GM12878 (cell line): ENCODE measurements around the gene JAGN1. TPM values are rescaled to one million over a fixed set of nuclear protein-coding genes. Genes with fewer than 3 reads are reported as not detected.

ENCODE experiments used
- ATAC-seq: fragments of 200-7000 bp; cut with Tn5 transposase; 3 replicates; pipeline ENCODE4 v1.9.1; 2020; ENCODE audit warnings: mild to moderate bottlenecking, moderate library complexity
- BruUV-seq: library from RNA; stranded (reverse); fragments of 400-500 nt; replicated peaks from 2 replicates; lab custom pipeline; 2021; lab: Mats Ljungman, UMichigan
- CTCF ChIA-PET: fragments of 300-600 bp; sonication (Branson Sonifier 250); formaldehyde crosslinking; extraction: SDS; loops from one replicate; lab custom pipeline; 2021; ENCODE audit warnings: inconsistent platforms; lab: Yijun Ruan, JAX
- POLR2A ChIA-PET: fragments of 350-600 bp; formaldehyde crosslinking; extraction: SDS; loops from one replicate; lab custom pipeline; 2021; ENCODE audit warnings: inconsistent platforms; lab: Charles Lee
- RAD21 ChIA-PET: fragments of 300-600 bp; sonication (Branson Sonifier 250); formaldehyde crosslinking; loops from one replicate; lab custom pipeline; 2023; ENCODE audit warnings: antibody characterized with exemption; ENCODE audit not compliant: unreplicated experiment; lab: Charles Lee
- SMC1A ChIA-PET: fragments of 300-600 bp; sonication (Branson Sonifier 250); formaldehyde crosslinking; loops from one replicate; lab custom pipeline; 2023; ENCODE audit not compliant: unreplicated experiment, uncharacterized antibody; lab: Charles Lee
- DNase-seq: peaks from one replicate; pipeline ENCODE4 v3.0.0-alpha.2; 2011; ENCODE audit warnings: low read depth, low spot score
- FAIRE-seq: peaks from 3 replicates; lab custom pipeline; 2011; peaks lifted over from hg19 to GRCh38; lab: Jason Lieb, UNC
- H2AFZ ChIP-seq: 2 replicates; pipeline ENCODE4 v1.6.0; 2011; ENCODE audit warnings: low read depth, low read length, control low read depth; ENCODE audit not compliant: control insufficient read depth
- H3K27ac ChIP-seq: 2 replicates; pipeline ENCODE4 v1.5.1; 2011; ENCODE audit warnings: control low read depth; ENCODE audit not compliant: control insufficient read depth, insufficient read depth
- H3K27me3 ChIP-seq, 2 experiments: replicated peaks in 1 of 2; 2 replicates each; pipeline versions ENCODE4 v1.6.0 to v1.6.1; 2011; ENCODE audit warnings: low read length in 1 of 2; ENCODE audit not compliant: control insufficient read depth in 2 of 2, insufficient read depth in 2 of 2
- H3K36me3 ChIP-seq, 2 experiments: 2 replicates each; pipeline ENCODE4 v1.5.1; 2011; ENCODE audit warnings: low read length in 1 of 2; ENCODE audit not compliant: control insufficient read depth in 2 of 2, insufficient read depth in 2 of 2
- H3K4me1 ChIP-seq: 2 replicates; pipeline ENCODE4 v1.6.1; 2011; ENCODE audit warnings: mild to moderate bottlenecking, low read length, moderate library complexity, mixed read lengths; ENCODE audit not compliant: control insufficient read depth, insufficient read depth
- H3K4me2 ChIP-seq: 2 replicates; pipeline ENCODE4 v1.6.0; 2011; ENCODE audit warnings: control low read depth; ENCODE audit not compliant: control insufficient read depth, insufficient read depth
- H3K4me3 ChIP-seq: fragments of 200-600 bp; sonication (generic); 2 replicates; pipeline ENCODE4 v1.5.1; 2016
- H3K79me2 ChIP-seq: 2 replicates; pipeline ENCODE4 v1.6.0; 2011; ENCODE audit warnings: low read length; ENCODE audit not compliant: control insufficient read depth, insufficient read depth
- H3K9ac ChIP-seq: 2 replicates; pipeline ENCODE4 v1.8.0; 2011; ENCODE audit warnings: low read length, control low read depth, mixed read lengths; ENCODE audit not compliant: control insufficient read depth, insufficient read depth
- H3K9me3 ChIP-seq: replicated peaks from 3 replicates; pipeline ENCODE4 v1.5.1; 2011; ENCODE audit warnings: mild to moderate bottlenecking, low read length; ENCODE audit not compliant: control insufficient read depth, insufficient read depth
- H4K20me1 ChIP-seq: 2 replicates; pipeline ENCODE4 v1.6.0; 2011; ENCODE audit not compliant: control insufficient read depth, insufficient read depth
- EED ChIP-seq: sonication (generic); IDR thresholded peaks from 2 replicates; pipeline ENCODE4 v1.6.1; 2016; ENCODE audit warnings: antibody characterized with exemption, low read depth
- GATAD2B ChIP-seq: fragments of 450-650 bp; conservative IDR thresholded peaks from 2 replicates; pipeline ENCODE4 v1.6.1; 2017; ENCODE audit warnings: low read depth, mild to moderate bottlenecking, moderate library complexity
- MEF2A ChIP-seq: IDR thresholded peaks from 2 replicates; pipeline ENCODE4 v1.6.1; 2011; ENCODE audit warnings: low read depth, mild to moderate bottlenecking, low read length, moderate library complexity; ENCODE audit not compliant: insufficient read depth
- POLR2A ChIP-seq: IDR thresholded peaks from 2 replicates; pipeline ENCODE4 v1.6.1; 2011; ENCODE audit warnings: low read depth, mild to moderate bottlenecking, low read length
- REST ChIP-seq: IDR thresholded peaks from 2 replicates; pipeline ENCODE4 v1.6.1; 2012; ENCODE audit warnings: mild to moderate bottlenecking, low read depth, low read length
- SIX5 ChIP-seq: IDR thresholded peaks from 2 replicates; pipeline ENCODE4 v1.6.1; 2011; ENCODE audit warnings: mild to moderate bottlenecking, low read depth, low read length, moderate library complexity; ENCODE audit not compliant: severe bottlenecking
- ZNF622 ChIP-seq: fragments of 450-650 bp; IDR thresholded peaks from 2 replicates; pipeline ENCODE4 v1.6.1; 2017; ENCODE audit warnings: mild to moderate bottlenecking, inconsistent platforms
- WGBS: methylation state at CpG from one replicate; pipeline ENCODE4 v1.1.6; 2016; ENCODE audit warnings: low lambda C conversion rate; ENCODE audit not compliant: insufficient replicate concordance, insufficient coverage; ENCODE audit errors: missing lambda C conversion rate; 5-methylcytosine and 5-hydroxymethylcytosine counted together
- in situ Hi-C: fragments of 300-500 bp; cut with MboI; formaldehyde crosslinking; loops from 9 replicates; pipeline ENCODE4 v1.14.3; 2018; ENCODE audit warnings: mixed read lengths
- intact Hi-C: fragments of 100-400 bp; cut with micrococcal nuclease; formaldehyde crosslinking; loops from one replicate; pipeline ENCODE4 v1.14.2; 2022; ENCODE audit not compliant: unreplicated experiment
- polyA plus RNA-seq, 11 experiments: library from polyadenylated mRNA; depleted of rRNA in 4 of 11; unstranded in 6 of 11; stranded (reverse) in 5 of 11; fragments of >200 nt; fragmentation: Nextera tagmentation in 4 of 11; fragmentation: Illumina TruSeq in 1 of 11; extraction: Ambion mirVana in 4 of 11; extraction: Trizol in 1 of 11; gene quantifications; 1 replicate in 1 of 11; 2 replicates in 10 of 11; pipeline versions ENCODE4 v1.2.1 to v1.2.3, GENCODE V29; 2011 to 2016; ENCODE audit warnings: inconsistent platforms in 2 of 11, missing spikeins in 2 of 11, low read depth in 1 of 11
- total RNA-seq, 4 experiments: library from RNA; depleted of rRNA in 3 of 4; stranded (reverse); fragments of >200 nt in 3 of 4; fragmentation: Illumina TruSeq in 1 of 4; extraction: Trizol in 1 of 4; gene quantifications; 2 replicates each; pipeline versions ENCODE4 v1.2.1 to v1.2.3, GENCODE V29; 2013 to 2021

JAGN1 gene
- total and polyA plus RNA-seq, 10 of the 15 experiments (the other 5 are each of a cell fraction or from before 2014, with no cell fraction given): 23.3 to 56.0 (median 35.4) TPM

DNA sequence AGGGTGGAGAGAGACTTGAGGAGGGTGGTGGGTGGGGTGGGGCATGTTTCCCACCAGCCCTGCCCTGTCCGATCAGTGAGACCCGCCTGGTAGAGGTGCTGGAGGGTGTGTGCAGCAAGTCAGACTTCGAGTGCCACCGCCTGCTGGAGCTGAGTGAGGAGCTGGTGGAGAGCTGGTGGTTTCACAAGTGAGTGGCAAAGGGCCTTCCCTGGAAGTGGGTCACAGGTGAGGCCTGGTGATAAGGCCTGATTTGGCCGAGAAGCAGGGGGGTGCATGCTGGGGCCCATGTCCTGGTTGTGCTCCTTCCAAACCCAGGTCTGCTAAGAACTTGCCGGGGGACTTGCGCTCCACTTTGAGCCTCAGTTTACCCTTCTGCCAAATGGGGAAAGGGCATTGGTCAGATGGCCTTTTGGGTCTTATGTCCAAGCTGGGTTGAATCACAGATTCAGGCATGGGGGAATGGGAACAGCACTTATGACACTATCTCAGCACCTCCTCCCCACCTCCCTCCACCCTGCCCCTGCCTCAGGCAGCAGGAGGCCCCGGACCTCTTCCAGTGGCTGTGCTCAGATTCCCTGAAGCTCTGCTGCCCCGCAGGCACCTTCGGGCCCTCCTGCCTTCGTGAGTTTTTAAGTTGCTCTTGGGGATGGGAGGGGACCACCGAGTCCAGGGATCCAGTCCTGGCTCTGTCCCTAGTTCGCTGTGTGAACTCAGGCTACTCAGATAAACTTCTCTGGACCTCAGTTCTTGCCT lies 47.3 kb downstream of the JAGN1 start:
- intact Hi-C loops (loop anchor here (10.0 kb wide), 1 partner anchor 387 kb away; the partner anchor contains the start of gene SEC13), in situ Hi-C loops (no loop called here)
- no TSS peak for BruUV-seq
- DNase-seq (no peak), ATAC-seq (no peak), FAIRE-seq (no peak)
- H3K36me3 ChIP-seq: peaks cover 0 to 2% of the 10 kb centered on the region in 2 experiments; a peak in 2 of 4 replicates
- no peaks in the 10 kb centered on the region for H3K9me3 ChIP-seq
- 96% methylated on average over 13 of the region's 13 CpGs for WGBS
- H3K4me3 ChIP-seq: no peak overlapping the region
- RAD21 ChIA-PET: no interaction called here
- TF ChIP-seq REST: no peak
- TF ChIP-seq EED: no peak
- TF ChIP-seq POLR2A: no peak
- TF ChIP-seq MEF2A: no peak
- TF ChIP-seq GATAD2B: no peak
- no peak for TF ChIP-seq SIX5
- TF ChIP-seq ZNF622: no peak
- H3K27ac ChIP-seq: no peak overlapping the region
- no peak overlapping the region for H2AFZ ChIP-seq
- H3K9ac ChIP-seq: no peak overlapping the region; the same call in 1 of the 2 replicates
- POLR2A ChIA-PET: no interaction called here
- no peaks in the 10 kb centered on the region for H3K27me3 ChIP-seq
- no peaks in the 10 kb centered on the region for H4K20me1 ChIP-seq
- CTCF ChIA-PET: no interaction called here
- peaks cover 9% of the 10 kb centered on the region for H3K4me1 ChIP-seq
- no peak overlapping the region for H3K4me2 ChIP-seq
- H3K79me2 ChIP-seq: peaks cover 18% of the 10 kb centered on the region
- SMC1A ChIA-PET: no interaction called here
